ENCODE measurements around the gene RIMBP2.

- TF ChIP-seq POLR2AphosphoS5 (IDR thresholded peaks at IDR 0.05; ENCODE audit: low read depth, low read length): no peak
- no peak for TF ChIP-seq POLR2A (IDR thresholded peaks at IDR 0.05; ENCODE audit: low read depth, low read length)
- no peak for TF ChIP-seq TAF1 (IDR thresholded peaks at IDR 0.05; ENCODE audit: borderline replicate concordance, low read depth, low read length)
Observed at GRCh38 chr12:130592641-130593040, 123.5 kb downstream of the RIMBP2 start.

Data from GM12892 (cell line).